CD14-positive monocyte (primary cell): Measurements from ENCODE around the gene DDAH1. TPM values are rescaled to one million over a fixed set of nuclear protein-coding genes. Genes with fewer than 3 reads are reported as not detected.

ENCODE experiments used
- DNase-seq, 3 donors: peaks; one replicate each; pipeline ENCODE4 v3.0.0-alpha.2; 2011 to 2022
- H2AFZ ChIP-seq: 2 replicates; pipeline ENCODE4 v1.6.0; 2012; ENCODE audit warnings: mild to moderate bottlenecking, low read depth, low read length, inconsistent platforms; ENCODE audit not compliant: insufficient read depth, poor library complexity, severe bottlenecking
- H3K27ac ChIP-seq, 2 donors: 1 replicate in 1 of 2; 2 replicates in 1 of 2; pipeline ENCODE4 v1.5.1; 2012 to 2013; ENCODE audit warnings: low read length in 2 of 2, control low read depth in 1 of 2, inconsistent platforms in 1 of 2, low read depth in 1 of 2, mild to moderate bottlenecking in 1 of 2
- H3K27me3 ChIP-seq, 2 donors: one replicate each; pipeline versions ENCODE4 v1.6.0 to v1.6.1; 2011 to 2013; ENCODE audit warnings: low read length in 2 of 2; ENCODE audit not compliant: control insufficient read depth in 2 of 2, insufficient read depth in 2 of 2
- H3K36me3 ChIP-seq, 2 donors: replicated peaks in 1 of 2; 1 replicate in 1 of 2; 2 replicates in 1 of 2; pipeline versions ENCODE4 v1.5.1 to v1.6.1; 2012 to 2013; ENCODE audit warnings: low read length in 2 of 2, control low read depth in 1 of 2, inconsistent platforms in 1 of 2, mild to moderate bottlenecking in 1 of 2; ENCODE audit not compliant: insufficient read depth in 2 of 2, control insufficient read depth in 1 of 2
- H3K4me1 ChIP-seq, 2 donors: 1 replicate in 1 of 2; 2 replicates in 1 of 2; pipeline versions ENCODE4 v1.5.1 to v1.6.1; 2012 to 2013; ENCODE audit warnings: low read length in 2 of 2, control low read depth in 1 of 2, inconsistent platforms in 1 of 2, mild to moderate bottlenecking in 1 of 2, moderate library complexity in 1 of 2; ENCODE audit not compliant: insufficient read depth in 2 of 2, control insufficient read depth in 1 of 2
- H3K4me2 ChIP-seq: replicated peaks from 2 replicates; pipeline ENCODE3; 2012; ENCODE audit warnings: low read length, moderate library complexity, mild to moderate bottlenecking; ENCODE audit not compliant: poor library complexity, severe bottlenecking; ENCODE audit errors: extremely low read depth
- H3K4me3 ChIP-seq, 3 experiments: fragments of 200-600 bp in 1 of 3; sonication (generic) in 1 of 3; replicated peaks in 1 of 3; 1 replicate in 2 of 3; 2 replicates in 1 of 3; pipeline ENCODE4 v1.5.1; 2011 to 2013; ENCODE audit warnings: low read length in 3 of 3, mild to moderate bottlenecking in 3 of 3, control low read depth in 2 of 3, low read depth in 2 of 3, inconsistent platforms in 1 of 3, moderate library complexity in 1 of 3
- H3K79me2 ChIP-seq: 2 replicates; pipeline ENCODE4 v1.6.0; 2012; ENCODE audit warnings: mild to moderate bottlenecking, control low read depth, inconsistent platforms, low read length, moderate library complexity; ENCODE audit not compliant: insufficient read depth
- H3K9ac ChIP-seq: 2 replicates; pipeline ENCODE4 v1.6.0; 2017; ENCODE audit warnings: low read length, mild to moderate bottlenecking; ENCODE audit not compliant: insufficient read depth, poor library complexity, severe bottlenecking
- H3K9me3 ChIP-seq, 2 donors: replicated peaks in 1 of 2; 1 replicate in 1 of 2; 2 replicates in 1 of 2; pipeline versions ENCODE4 v1.5.1 to v1.6.1; 2012 to 2013; ENCODE audit warnings: low read length in 2 of 2, control low read depth in 1 of 2; ENCODE audit not compliant: control insufficient read depth in 1 of 2, insufficient read depth in 1 of 2
- H4K20me1 ChIP-seq: 2 replicates; pipeline ENCODE4 v1.6.0; 2012; ENCODE audit warnings: mild to moderate bottlenecking, low read length, control low read depth, moderate library complexity; ENCODE audit not compliant: insufficient read depth
- H3K27ac Mint-ChIP-seq, 7 donors: one replicate each; pipeline ENCODE4 v1.8.0; 2020; ENCODE audit warnings: mild to moderate bottlenecking in 7 of 7, mixed read lengths in 7 of 7, moderate library complexity in 6 of 7, inconsistent platforms in 2 of 7
- H3K27me3 Mint-ChIP-seq, 3 donors: one replicate each; pipeline ENCODE4 v1.8.0; 2021 to 2022; ENCODE audit warnings: low read depth in 3 of 3, mild to moderate bottlenecking in 3 of 3, mixed read lengths in 3 of 3, moderate library complexity in 3 of 3, inconsistent platforms in 1 of 3
- H3K36me3 Mint-ChIP-seq, 2 donors: one replicate each; pipeline ENCODE4 v1.8.0; 2020; ENCODE audit warnings: mixed read lengths in 2 of 2, inconsistent platforms in 1 of 2, mild to moderate bottlenecking in 1 of 2
- H3K4me1 Mint-ChIP-seq: one replicate; pipeline ENCODE4 v1.8.0; 2020; ENCODE audit warnings: mild to moderate bottlenecking, mixed read lengths
- H3K4me3 Mint-ChIP-seq, 2 donors: one replicate each; pipeline ENCODE4 v1.8.0; 2020; ENCODE audit warnings: mild to moderate bottlenecking in 2 of 2, mixed read lengths in 2 of 2, moderate library complexity in 1 of 2
- H3K9me3 Mint-ChIP-seq, 7 donors: one replicate each; pipeline ENCODE4 v1.8.0; 2020 to 2022; ENCODE audit warnings: mixed read lengths in 7 of 7, mild to moderate bottlenecking in 6 of 7, moderate library complexity in 6 of 7, inconsistent platforms in 2 of 7
- CTCF ChIP-seq: fragments of 200-600 bp; IDR thresholded peaks from one replicate; pipeline ENCODE4 v1.8.0; 2022; ENCODE audit warnings: antibody characterized with exemption, mild to moderate bottlenecking
- WGBS: methylation state at CpG from one replicate; pipeline ENCODE4 v1.1.5; 2013; ENCODE audit warnings: missing lambda C conversion rate; ENCODE audit not compliant: insufficient coverage; 5-methylcytosine and 5-hydroxymethylcytosine counted together
- intact Hi-C, 2 donors: fragments of 100-400 bp; cut with micrococcal nuclease; formaldehyde crosslinking; loops; one replicate each; pipeline versions ENCODE4 v1.15.0 to v1.15.1; 2023
- polyA plus RNA-seq, 3 donors: library from polyadenylated mRNA; depleted of rRNA in 1 of 3; unstranded in 2 of 3; stranded (reverse) in 1 of 3; fragments of 300-500 nt in 2 of 3; fragments of >200 nt in 1 of 3; fragmentation: Illumina TruSeq in 2 of 3; gene quantifications; 1 replicate in 2 of 3; 2 replicates in 1 of 3; pipeline ENCODE4 v1.2.3, GENCODE V29; 2012 to 2021

The DDAH1 gene
- polyA plus RNA-seq, 3 donors = not detected

- no peak overlapping the region for H3K27ac ChIP-seq
- DNase-seq = no peak
- no peaks in the 10 kb centered on the region for H4K20me1 ChIP-seq
- intact Hi-C loops = no loop called here
- no peaks in the 10 kb centered on the region for H3K79me2 ChIP-seq
- no peak overlapping the region for H3K4me3 Mint-ChIP-seq
- H3K4me1 ChIP-seq = no peaks in the 10 kb centered on the region
- TF ChIP-seq CTCF = no peak
- no peak overlapping the region for H3K4me3 ChIP-seq
- WGBS = 100% methylated on average over 1 of the region's 5 CpGs
- H3K27me3 Mint-ChIP-seq = peaks cover 18 to 35% (median 20%) of the 10 kb centered on the region in 3 donors
- no peak overlapping the region for H2AFZ ChIP-seq
- H3K4me2 ChIP-seq = no peak overlapping the region
- H3K9ac ChIP-seq = no peak overlapping the region
- no peak overlapping the region for H3K27ac Mint-ChIP-seq
- no peaks in the 10 kb centered on the region for H3K36me3 Mint-ChIP-seq
- H3K27me3 ChIP-seq = peaks cover 23 to 27% of the 10 kb centered on the region in 2 donors
- H3K36me3 ChIP-seq = no peaks in the 10 kb centered on the region
- H3K4me1 Mint-ChIP-seq = no peaks in the 10 kb centered on the region
- no peaks in the 10 kb centered on the region for H3K9me3 ChIP-seq
- no peaks in the 10 kb centered on the region for H3K9me3 Mint-ChIP-seq
Observed at GRCh38 chr1:85326851-85327250, 138.1 kb downstream of the DDAH1 start.

GRCh38 chr1:85326336-85326735 lies 138.6 kb downstream of the DDAH1 start:
- Histone ChIP-seq H3K4me3 (no peak overlapping the region), H3K27ac (no peak overlapping the region), H3K27me3 (peaks cover 18 to 22% of the 10 kb centered on the region in 2 donors), H3K36me3 (no peaks in the 10 kb centered on the region), H2AFZ (no peak overlapping the region), H3K4me1 (no peaks in the 10 kb centered on the region), H4K20me1 (no peaks in the 10 kb centered on the region), H3K79me2 (no peaks in the 10 kb centered on the region), H3K4me2 (no peak overlapping the region), H3K9ac (no peak overlapping the region), H3K9me3 (no peaks in the 10 kb centered on the region)
- Mint-ChIP-seq H3K4me3 (no peak overlapping the region), H3K9me3 (no peaks in the 10 kb centered on the region), H3K27ac (no peak overlapping the region), H3K27me3 (peaks cover 14 to 29% (median 16%) of the 10 kb centered on the region in 3 donors), H3K4me1 (no peaks in the 10 kb centered on the region), H3K36me3 (no peaks in the 10 kb centered on the region)
- WGBS = no CpG with 5 or more reads among the region's 2 CpGs
- DNase-seq = no peak
- intact Hi-C loops = no loop called here
- no peak for TF ChIP-seq CTCF
